HG02970 (cell line): ENCODE results near the gene CTIF.

Source experiments
- ATAC-seq: cut with Tn5 transposase; IDR thresholded peaks from one replicate; pipeline ENCODE4 v1.9.1; 2021; ENCODE audit warnings: mild to moderate bottlenecking, moderate library complexity, moderate number of reproducible peaks; ENCODE audit not compliant: unreplicated experiment, low FRiP score

The CTIF gene

GRCh38 chr18:48886520-48887293, 347.9 kb downstream of the CTIF start:
- no peak for ATAC-seq

- no peak for ATAC-seq
Measured at GRCh38 chr18:48887294-48887904, 348.6 kb downstream of the CTIF start.

- ATAC-seq = no peak
Measured at GRCh38 chr18:48887905-48888772, 349.3 kb downstream of the CTIF start.

GRCh38 chr18:48888773-48889080, 349.9 kb downstream of the CTIF start:
- ATAC-seq = no peak

GRCh38 chr18:48889115-48889941, 350.5 kb downstream of the CTIF start:
- no peak for ATAC-seq

GRCh38 chr18:48889981-48890762, 351.3 kb downstream of the CTIF start:
- ATAC-seq = no peak

- no peak for ATAC-seq
Measured at GRCh38 chr18:48891721-48892120, 352.9 kb downstream of the CTIF start.

GRCh38 chr18:48892146-48892855, 353.5 kb downstream of the CTIF start:
- no peak for ATAC-seq

- no peak for ATAC-seq
Measured at GRCh38 chr18:48893061-48893607, 354.3 kb downstream of the CTIF start.

- ATAC-seq = no peak
Measured at GRCh38 chr18:48893608-48894600, 355.1 kb downstream of the CTIF start.

DNA sequence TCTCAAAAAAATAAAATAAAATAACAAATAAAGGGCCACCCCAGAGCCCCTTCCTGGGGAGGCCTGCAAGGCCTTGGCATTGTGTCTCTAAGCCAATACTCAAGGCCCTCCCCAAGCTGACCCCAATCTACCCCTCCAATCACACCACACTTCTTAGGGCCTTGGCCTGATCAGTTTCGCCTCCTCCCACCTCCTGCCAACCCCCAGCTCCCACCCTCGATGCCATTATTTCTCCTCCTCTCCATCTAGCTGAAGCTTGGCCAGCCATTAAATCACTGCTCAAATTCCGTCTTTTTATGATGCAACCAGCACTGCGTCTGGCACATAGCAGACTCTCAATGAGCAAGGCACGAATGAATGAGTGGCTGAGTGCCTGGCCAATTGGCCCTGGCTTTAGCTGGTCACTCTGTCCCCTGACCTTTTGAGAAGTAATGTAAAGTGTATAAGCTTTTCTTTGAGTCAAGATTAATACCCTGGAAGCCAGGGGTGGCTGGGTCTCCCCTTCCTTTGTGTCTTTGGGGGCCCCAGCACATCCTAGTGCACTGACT, 356.0 kb downstream of the CTIF start:
- ATAC-seq = no peak

GRCh38 chr18:48896326-48896874, 357.6 kb downstream of the CTIF start:
- no peak for ATAC-seq

DNA sequence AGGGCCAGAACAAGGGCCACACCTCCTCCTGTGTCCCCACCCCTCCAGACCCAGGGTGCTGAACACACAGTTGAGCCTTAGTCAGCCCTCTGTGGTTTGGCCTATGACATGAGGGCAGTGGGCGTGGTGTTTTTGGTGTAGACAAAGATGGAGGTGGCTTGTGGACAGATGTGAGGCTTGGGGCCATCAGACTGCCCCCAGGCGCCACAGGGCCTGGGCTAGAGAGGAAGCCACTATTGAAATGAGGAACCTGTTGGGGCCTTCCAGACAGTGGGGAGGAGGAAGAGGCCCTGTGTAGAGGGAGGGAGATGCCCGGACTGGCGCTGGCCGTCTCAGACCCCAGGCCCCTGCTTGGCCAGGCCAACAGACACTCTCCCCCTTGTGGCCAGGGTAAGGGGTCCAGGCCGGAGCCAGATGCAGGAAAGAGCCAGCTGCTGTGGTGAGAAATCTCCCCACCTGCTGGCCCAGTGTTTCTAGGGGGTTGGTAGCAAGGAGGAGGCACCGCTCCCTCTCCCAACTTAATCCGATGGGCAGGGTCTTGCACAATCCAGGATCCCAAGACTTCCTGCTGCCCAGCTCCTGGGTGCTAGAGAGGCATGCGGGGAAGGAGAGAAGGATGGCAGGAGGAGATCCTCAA, 358.2 kb downstream of the CTIF start:
- no peak for ATAC-seq

DNA sequence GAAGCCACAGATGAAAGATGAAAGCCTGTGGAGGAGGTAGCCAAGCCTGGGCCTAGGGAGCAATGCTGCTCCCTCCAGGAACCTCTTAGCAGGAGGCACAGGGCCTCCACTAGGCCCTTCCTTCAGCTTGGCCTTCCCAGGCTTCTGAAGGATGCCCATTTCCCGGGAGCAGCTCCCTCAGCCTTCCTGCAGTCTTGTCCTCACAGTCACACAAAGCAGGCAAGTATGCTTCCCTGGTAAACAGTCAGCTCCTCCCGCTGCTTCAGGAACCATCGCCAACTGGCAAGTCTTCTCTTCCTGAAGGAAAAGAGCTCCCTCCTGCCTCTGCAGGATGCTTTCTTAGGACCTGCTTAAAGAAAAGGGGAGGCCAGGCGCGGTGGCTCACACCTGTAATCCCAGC, 358.7 kb downstream of the CTIF start:
- no peak for ATAC-seq

DNA sequence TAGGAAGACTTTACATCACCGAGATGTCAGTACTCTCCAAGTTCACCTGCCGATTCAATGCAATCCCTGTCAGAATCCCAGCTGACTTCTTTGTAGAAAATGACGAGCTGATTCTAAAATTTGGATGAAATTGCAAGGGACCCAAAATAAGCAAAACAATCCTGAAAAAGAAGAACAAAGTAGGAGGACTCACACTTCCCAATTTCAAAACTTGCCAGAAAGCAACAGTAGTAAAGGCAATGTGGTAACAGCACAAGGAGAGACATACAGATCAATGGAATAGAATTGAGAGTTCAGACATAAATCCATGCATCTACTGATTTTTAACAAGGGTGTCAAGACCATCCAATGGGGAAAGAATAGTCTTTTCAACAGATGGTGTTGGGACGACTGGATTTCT, 359.7 kb downstream of the CTIF start:
- ATAC-seq = no peak

- no peak for ATAC-seq
Measured at GRCh38 chr18:48899558-48900174, 360.8 kb downstream of the CTIF start.
